ENCODE results near the gene FIGNL1. TPM values are rescaled to one million over a fixed set of nuclear protein-coding genes. Genes with fewer than 3 reads are reported as not detected.

FIGNL1 gene
- total RNA-seq, 2 donors from 2014 or later, result 7.2 to 14.3 TPM

GRCh38 chr7:50415844-50416364, 34.2 kb downstream of the FIGNL1 start:
- Histone ChIP-seq H3K4me3 (no peak overlapping the region), H3K36me3 (no peaks in the 10 kb centered on the region), H3K27me3 (replicated peaks; ENCODE audit: insufficient read depth) (no peaks in the 10 kb centered on the region), H3K4me1 (replicated peaks) (no peaks in the 10 kb centered on the region), H3K27ac (no peak overlapping the region), H3K9me3 (no peaks in the 10 kb centered on the region)
- WGBS, result 72% methylated on average over 6 of the region's 6 CpGs
- intact Hi-C loops (cut with DNase I), result loop anchor here (10.0 kb wide), 1 partner anchor 271 kb away; no protein-coding TSS in a partner anchor
- DNase-seq (ENCODE audit: low spot score), result no peak
- TF ChIP-seq CTCF (IDR thresholded peaks at IDR 0.05), result no peak

- H3K4me3 ChIP-seq, result no peak overlapping the region
- no peaks in the 10 kb centered on the region for H3K27me3 ChIP-seq (replicated peaks; ENCODE audit: insufficient read depth)
- H3K36me3 ChIP-seq, result no peaks in the 10 kb centered on the region
- DNase-seq (ENCODE audit: low spot score), result no peak
- intact Hi-C loops (cut with DNase I), result loop anchor here (10.0 kb wide), 1 partner anchor 269 kb away; no protein-coding TSS in a partner anchor
- WGBS, result 92% methylated on average over 7 of the region's 7 CpGs
- no peaks in the 10 kb centered on the region for H3K9me3 ChIP-seq
- TF ChIP-seq CTCF (IDR thresholded peaks at IDR 0.05), result no peak
- TF ChIP-seq POLR2AphosphoS5 (IDR thresholded peaks at IDR 0.05), result no peak
- no peak for TF ChIP-seq POLR2A (IDR thresholded peaks at IDR 0.05)
- H3K4me1 ChIP-seq (replicated peaks), result no peaks in the 10 kb centered on the region
- no peak overlapping the region for H3K27ac ChIP-seq
These were observed 36.6 kb downstream of the FIGNL1 start for GRCh38 chr7:50413561-50413960.

GRCh38 chr7:50412973-50413372, 37.2 kb downstream of the FIGNL1 start:
- 73% methylated on average over 4 of the region's 4 CpGs for WGBS
- no peak for DNase-seq (ENCODE audit: low spot score)
- no peaks in the 10 kb centered on the region for H3K27me3 ChIP-seq (replicated peaks; ENCODE audit: insufficient read depth)
- no peak overlapping the region for H3K27ac ChIP-seq
- no peak overlapping the region for H3K4me3 ChIP-seq
- no peaks in the 10 kb centered on the region for H3K9me3 ChIP-seq
- no peak for TF ChIP-seq CTCF (IDR thresholded peaks at IDR 0.05)
- TF ChIP-seq POLR2A (IDR thresholded peaks at IDR 0.05), result no peak
- no peak for TF ChIP-seq POLR2AphosphoS5 (IDR thresholded peaks at IDR 0.05)
- no peaks in the 10 kb centered on the region for H3K36me3 ChIP-seq
- intact Hi-C loops (cut with DNase I), result loop anchor here (10.0 kb wide), 1 partner anchor 268 kb away; no protein-coding TSS in a partner anchor
- H3K4me1 ChIP-seq (replicated peaks), result no peaks in the 10 kb centered on the region

- Histone ChIP-seq H3K4me1 (replicated peaks) (no peaks in the 10 kb centered on the region), H3K27me3 (replicated peaks; ENCODE audit: insufficient read depth) (no peaks in the 10 kb centered on the region), H3K27ac (no peak overlapping the region), H3K36me3 (no peaks in the 10 kb centered on the region), H3K9me3 (no peaks in the 10 kb centered on the region), H3K4me3 (no peak overlapping the region)
- WGBS, result 67% methylated on average over 6 of the region's 6 CpGs
- DNase-seq (ENCODE audit: low spot score), result no peak
- TF ChIP-seq POLR2AphosphoS5 (IDR thresholded peaks at IDR 0.05) (no peak), POLR2A (IDR thresholded peaks at IDR 0.05) (no peak), CTCF (IDR thresholded peaks at IDR 0.05) (no peak)
- intact Hi-C loops (cut with DNase I), result loop anchor here (10.0 kb wide), 1 partner anchor 267 kb away; no protein-coding TSS in a partner anchor
These were observed 38.8 kb downstream of the FIGNL1 start for GRCh38 chr7:50411332-50411731.
